ENCODE data around the gene LRTM2. TPM values are rescaled to one million over a fixed set of nuclear protein-coding genes. Genes with fewer than 3 reads are reported as not detected.

Gene LRTM2
- polyA plus RNA-seq, 5 donors = 0.05 TPM; not detected in 4

- DNase-seq = no peak
Observed at GRCh38 chr12:1829306-1829900, 9.0 kb downstream of the LRTM2 start.

- DNase-seq = no peak
Observed at GRCh38 chr12:1830401-1830845, 10.1 kb downstream of the LRTM2 start.

- DNase-seq = peak; percentile 82 to 83
Observed at GRCh38 chr12:1830981-1831963, 10.9 kb downstream of the LRTM2 start.

GRCh38 chr12:1832801-1833595 is 12.6 kb downstream of the LRTM2 start:
- DNase-seq = no peak

GRCh38 chr12:1833596-1834028 is 13.2 kb downstream of the LRTM2 start:
- DNase-seq = no peak

GRCh38 chr12:1834186-1834925 is 14.0 kb downstream of the LRTM2 start:
- no peak for DNase-seq

GRCh38 chr12:1835211-1836131 is 15.1 kb downstream of the LRTM2 start:
- no peak for DNase-seq

- no peak for DNase-seq
Observed at GRCh38 chr12:1836241-1836803, 16.0 kb downstream of the LRTM2 start.

- DNase-seq = no peak
Observed at GRCh38 chr12:1836854-1837421, 16.6 kb downstream of the LRTM2 start.

- DNase-seq = no peak
Observed at GRCh38 chr12:1837541-1838204, 17.3 kb downstream of the LRTM2 start.

- no peak for DNase-seq
Observed at GRCh38 chr12:1838205-1838993, 18.0 kb downstream of the LRTM2 start.

- no peak for DNase-seq
Observed at GRCh38 chr12:1838994-1839365, 18.6 kb downstream of the LRTM2 start.

- DNase-seq = no peak
Observed at GRCh38 chr12:1839464-1839863, 19.1 kb downstream of the LRTM2 start.

GRCh38 chr12:1839956-1840951 is 19.9 kb downstream of the LRTM2 start:
- DNase-seq = no peak

- DNase-seq = no peak
Observed at GRCh38 chr12:1840981-1841425, 20.6 kb downstream of the LRTM2 start.

- DNase-seq = no peak
Observed at GRCh38 chr12:1841586-1842182, 21.3 kb downstream of the LRTM2 start.

All from right lung (tissue), 5 donors.